IMR-90 (cell line): Measurements from ENCODE around the gene KAT2A. TPM values are rescaled to one million over a fixed set of nuclear protein-coding genes. Genes with fewer than 3 reads are reported as not detected.

Experiments used
- ATAC-seq: fragments of 200-7000 bp; cut with Tn5 transposase; 2 replicates; pipeline ENCODE4 v1.9.1; 2020; ENCODE audit warnings: low read depth, mild to moderate bottlenecking, moderate library complexity
- BruUV-seq: library from RNA; stranded (reverse); fragments of 400-500 nt; replicated peaks from 2 replicates; lab custom pipeline; 2021; lab: Mats Ljungman, UMichigan
- CTCF ChIA-PET: fragments of 300-600 bp; formaldehyde crosslinking; extraction: SDS; loops from one replicate; lab custom pipeline; 2021; ENCODE audit warnings: antibody characterized with exemption; lab: Yijun Ruan, JAX
- POLR2A ChIA-PET: fragments of 300-600 bp; sonication (Branson Sonifier 250); formaldehyde crosslinking; loops from one replicate; lab custom pipeline; 2022; ENCODE audit warnings: antibody characterized with exemption; ENCODE audit not compliant: unreplicated experiment; lab: Charles Lee
- DNase-seq: peaks from one replicate; pipeline ENCODE4 v3.0.0; 2013
- H2AFZ ChIP-seq: replicated peaks from 2 replicates; pipeline ENCODE3; 2013; ENCODE audit warnings: low read length, mild to moderate bottlenecking; ENCODE audit not compliant: poor library complexity
- H2AK5ac ChIP-seq: 2 replicates; pipeline ENCODE4 v1.6.1; 2013; ENCODE audit warnings: low read depth, low read length, inconsistent platforms
- H2AK9ac ChIP-seq: replicated peaks from 2 replicates; pipeline ENCODE3; 2013; ENCODE audit warnings: mild to moderate bottlenecking, low read depth, low read length, moderate library complexity; ENCODE audit not compliant: poor library complexity
- H2BK120ac ChIP-seq: 2 replicates; pipeline ENCODE4 v1.6.1; 2013; ENCODE audit warnings: low read depth, low read length, inconsistent platforms
- H2BK15ac ChIP-seq: 3 replicates; pipeline ENCODE4 v1.6.1; 2013; ENCODE audit warnings: low read depth, low read length, inconsistent platforms
- H2BK20ac ChIP-seq: 2 replicates; pipeline ENCODE4 v1.6.1; 2013; ENCODE audit warnings: low read depth, mild to moderate bottlenecking, inconsistent platforms, low read length, moderate library complexity
- H2BK5ac ChIP-seq: 2 replicates; pipeline ENCODE4 v1.6.1; 2013; ENCODE audit warnings: mild to moderate bottlenecking, low read depth, low read length, inconsistent platforms; ENCODE audit not compliant: poor library complexity, severe bottlenecking
- H3K14ac ChIP-seq: replicated peaks from 2 replicates; pipeline ENCODE4 v1.6.1; 2013; ENCODE audit warnings: low read depth, low read length, inconsistent platforms
- H3K18ac ChIP-seq: 2 replicates; pipeline ENCODE4 v1.6.1; 2013; ENCODE audit warnings: low read depth, low read length, control low read depth
- H3K23ac ChIP-seq: 2 replicates; pipeline ENCODE4 v1.6.1; 2013; ENCODE audit warnings: low read depth, low read length, inconsistent platforms
- H3K27ac ChIP-seq: 2 replicates; pipeline ENCODE4 v1.5.1; 2013; ENCODE audit warnings: mild to moderate bottlenecking, control low read depth, low read length; ENCODE audit not compliant: insufficient read depth
- H3K27me3 ChIP-seq: 2 replicates; pipeline ENCODE4 v1.6.1; 2013; ENCODE audit warnings: low read length; ENCODE audit not compliant: control insufficient read depth, insufficient read depth
- H3K36me3 ChIP-seq: 2 replicates; pipeline ENCODE4 v1.6.1; 2013; ENCODE audit warnings: low read length, mixed read lengths; ENCODE audit not compliant: control insufficient read depth, insufficient read depth
- H3K4ac ChIP-seq: 2 replicates; pipeline ENCODE4 v1.6.1; 2013; ENCODE audit warnings: low read depth, low read length, inconsistent platforms
- H3K4me1 ChIP-seq: 2 replicates; pipeline ENCODE4 v1.6.1; 2013; ENCODE audit warnings: low read length, mixed read lengths; ENCODE audit not compliant: control insufficient read depth, insufficient read depth
- H3K4me2 ChIP-seq: 2 replicates; pipeline ENCODE4 v1.6.1; 2013; ENCODE audit warnings: low read depth, mild to moderate bottlenecking, control low read depth, low read length, moderate library complexity
- H3K4me3 ChIP-seq: 2 replicates; pipeline ENCODE4 v1.5.1; 2013; ENCODE audit warnings: low read depth, mild to moderate bottlenecking, control low read depth, low read length, moderate library complexity; ENCODE audit not compliant: insufficient read depth
- H3K56ac ChIP-seq: 2 replicates; pipeline ENCODE4 v1.6.1; 2013; ENCODE audit warnings: low read length, inconsistent platforms; ENCODE audit not compliant: insufficient read depth; ENCODE audit errors: extremely low read depth
- H3K79me1 ChIP-seq, 2 experiments: 2 replicates each; pipeline ENCODE4 v1.6.1; 2013; ENCODE audit warnings: low read length in 2 of 2, inconsistent platforms in 1 of 2, low read depth in 1 of 2
- H3K9ac ChIP-seq: 2 replicates; pipeline ENCODE4 v1.6.1; 2013; ENCODE audit warnings: low read depth, low read length, control low read depth
- H3K9me1 ChIP-seq: 2 replicates; pipeline ENCODE4 v1.6.1; 2013; ENCODE audit warnings: low read length, inconsistent platforms; ENCODE audit not compliant: insufficient read depth
- H3K9me3 ChIP-seq: 2 replicates; pipeline ENCODE4 v1.6.1; 2013; ENCODE audit warnings: low read length; ENCODE audit not compliant: control insufficient read depth, insufficient read depth
- H4K20me1 ChIP-seq: 2 replicates; pipeline ENCODE4 v1.6.1; 2013; ENCODE audit warnings: low read length, inconsistent platforms; ENCODE audit not compliant: insufficient read depth
- H4K5ac ChIP-seq: 2 replicates; pipeline ENCODE4 v1.6.1; 2013; ENCODE audit warnings: mild to moderate bottlenecking, low read depth, low read length, control low read depth
- H4K8ac ChIP-seq, 2 experiments: 2 replicates each; pipeline ENCODE4 v1.6.1; 2013; ENCODE audit warnings: low read depth in 2 of 2, low read length in 2 of 2, control low read depth in 1 of 2, inconsistent platforms in 1 of 2
- H4K91ac ChIP-seq: 2 replicates; pipeline ENCODE4 v1.6.1; 2013; ENCODE audit warnings: low read depth, low read length, inconsistent platforms; ENCODE audit not compliant: insufficient read depth
- CEBPB ChIP-seq: IDR thresholded peaks from 2 replicates; pipeline ENCODE4 v1.6.1; 2012; ENCODE audit warnings: low read depth, low read length, improper control_type of control experiment
- CHD1 ChIP-seq: IDR thresholded peaks from 2 replicates; pipeline ENCODE4 v1.6.1; 2012; ENCODE audit warnings: low read depth, low read length, improper control_type of control experiment
- ELK1 ChIP-seq: fragments of 150-350 bp; IDR thresholded peaks from 2 replicates; pipeline ENCODE4 v1.6.1; 2016; ENCODE audit warnings: low read depth, mild to moderate bottlenecking, low read length, moderate library complexity, borderline replicate concordance
- FOS ChIP-seq: fragments of 150-350 bp; IDR thresholded peaks from 2 replicates; pipeline ENCODE4 v1.6.1; 2016; ENCODE audit warnings: low read depth, low read length
- MAFK ChIP-seq: IDR thresholded peaks from 2 replicates; pipeline ENCODE4 v1.6.1; 2012; ENCODE audit warnings: low read depth, low read length, improper control_type of control experiment
- MAZ ChIP-seq: IDR thresholded peaks from 2 replicates; pipeline ENCODE4 v1.6.1; 2012; ENCODE audit warnings: low read depth, mild to moderate bottlenecking, low read length, improper control_type of control experiment, moderate library complexity, borderline replicate concordance
- MXI1 ChIP-seq: IDR thresholded peaks from 2 replicates; pipeline ENCODE4 v1.6.1; 2012; ENCODE audit warnings: low read depth, mild to moderate bottlenecking, low read length, moderate library complexity, borderline replicate concordance
- POLR2A ChIP-seq: IDR thresholded peaks from 2 replicates; pipeline ENCODE4 v1.6.1; 2012; ENCODE audit warnings: mild to moderate bottlenecking, low read depth, low read length
- RAD21 ChIP-seq: IDR thresholded peaks from 2 replicates; pipeline ENCODE4 v1.6.1; 2012; ENCODE audit warnings: low read length, improper control_type of control experiment
- RCOR1 ChIP-seq: IDR thresholded peaks from 2 replicates; pipeline ENCODE4 v1.6.1; 2012; ENCODE audit warnings: mild to moderate bottlenecking, low read length, improper control_type of control experiment; ENCODE audit not compliant: insufficient replicate concordance
- RFX5 ChIP-seq: IDR thresholded peaks from 2 replicates; pipeline ENCODE4 v1.8.0; 2012; ENCODE audit warnings: low read depth, mild to moderate bottlenecking, low read length, moderate library complexity
- SMC3 ChIP-seq: fragments of 150-350 bp; IDR thresholded peaks from 2 replicates; pipeline ENCODE4 v1.6.1; 2016; ENCODE audit warnings: low read depth, mild to moderate bottlenecking, antibody characterized with exemption, low read length, moderate library complexity
- USF2 ChIP-seq: fragments of 150-350 bp; IDR thresholded peaks from 2 replicates; pipeline ENCODE4 v1.6.1; 2017; ENCODE audit warnings: mild to moderate bottlenecking, antibody characterized with exemption, low read length, low read depth
- WGBS, 2 experiments: methylation state at CpG; one replicate each; pipeline versions ENCODE4 v1.1.5 to v1.1.7; 2013; ENCODE audit warnings: missing lambda C conversion rate in 2 of 2; ENCODE audit not compliant: insufficient read length in 1 of 2; ENCODE audit errors: extremely low coverage in 2 of 2; 5-methylcytosine and 5-hydroxymethylcytosine counted together
- dilution Hi-C: fragments of 300-500 bp; cut with HindIII; formaldehyde crosslinking; loops from one replicate; pipeline ENCODE4 v1.14.3; 2018; ENCODE audit warnings: low sequenced_read_pairs; ENCODE audit not compliant: unreplicated experiment
- in situ Hi-C: fragments of 300-500 bp; cut with MboI; formaldehyde crosslinking; loops from 3 replicates; pipeline ENCODE4 v1.14.3; 2019; ENCODE audit warnings: low sequenced_read_pairs, inconsistent platforms, mixed read lengths
- intact Hi-C: fragments of 100-400 bp; cut with micrococcal nuclease; formaldehyde crosslinking; loops from 2 replicates; pipeline ENCODE4 v1.10.0; 2022
- polyA plus RNA-seq, 3 experiments: library from polyadenylated mRNA; depleted of rRNA; stranded (reverse); fragments of >200 nt; gene quantifications; 2 replicates each; pipeline ENCODE4 v1.2.3, GENCODE V29; 2012; ENCODE audit warnings: low replicate concordance in 1 of 3
- total RNA-seq: library from RNA; depleted of rRNA; stranded (reverse); fragments of >200 nt; gene quantifications from 2 replicates; pipeline ENCODE4 v1.2.3, GENCODE V29; 2012

Gene KAT2A
- total and polyA plus RNA-seq, 2 of the 4 experiments (the other 2 are of a cell fraction): 6.3 to 28.2 TPM

DNA sequence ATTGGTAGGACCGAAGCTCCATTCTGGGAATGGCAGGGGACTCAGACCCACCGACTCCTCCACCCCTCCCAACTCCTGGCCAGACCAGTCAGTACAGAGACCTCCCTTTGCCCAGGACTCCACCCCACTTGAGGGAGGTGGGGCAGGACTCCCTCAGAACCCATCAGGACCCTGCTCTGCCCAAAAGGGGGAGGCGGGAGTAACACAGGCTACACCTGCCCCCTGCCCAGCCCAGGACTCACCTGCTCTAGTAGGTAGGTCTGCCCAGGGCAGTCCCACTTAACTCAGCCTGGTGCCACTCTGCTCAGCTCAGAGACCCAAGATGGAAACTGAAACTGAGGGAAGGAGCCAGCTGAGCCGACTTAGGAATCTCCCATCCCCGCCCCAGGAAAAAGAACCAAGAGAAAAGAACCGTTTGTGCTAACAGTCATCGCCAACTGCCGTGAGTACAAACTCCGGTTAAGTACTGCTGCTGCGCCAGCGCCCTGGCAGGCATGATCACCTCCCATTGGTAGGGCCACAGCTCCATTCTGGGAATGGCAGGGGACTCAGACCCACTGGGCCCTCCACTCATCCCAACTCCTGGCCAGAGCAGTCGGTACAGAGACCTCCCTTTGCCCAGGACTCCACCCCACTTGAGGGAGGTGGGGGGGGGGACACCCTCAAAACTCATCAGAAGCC lies 9.2 kb downstream of the KAT2A start:
- Histone ChIP-seq H3K9me3 (no peaks in the 10 kb centered on the region), H3K4me3 (peak overlapping the region; percentile 37), H4K20me1 (no peaks in the 10 kb centered on the region), H3K27ac (peak overlapping the region; percentile 19), H3K4me1 (peaks cover 6% of the 10 kb centered on the region; the same call in 1 of the 2 replicates), H3K9ac (peak overlapping the region; percentile 25), H3K23ac (0 out of 2 replicates have a peak overlapping the region, but pooled peaks have one; percentile 29), H3K36me3 (peaks cover 12% of the 10 kb centered on the region; the same call in 1 of the 2 replicates), H2BK120ac (no peak overlapping the region; the same call in 1 of the 2 replicates), H4K5ac (peak overlapping the region; percentile 81), H4K8ac (peak overlapping the region; percentile 83 to 97), H3K14ac (peak overlapping the region; percentile 64; the same call in 1 of the 2 replicates), H2AK9ac (peak overlapping the region; percentile 97), H4K91ac (peak overlapping the region; percentile 70), H2AK5ac (peak overlapping the region; percentile 82), H3K4ac (peak overlapping the region; percentile 55), H3K27me3 (no peaks in the 10 kb centered on the region), H3K18ac (no peak overlapping the region), H3K79me1 (no peaks in the 10 kb centered on the region), H2BK20ac (no peak overlapping the region), H3K4me2 (peak overlapping the region; percentile 68), H2AFZ (peak overlapping the region; percentile 90), H3K9me1 (peaks cover 4% of the 10 kb centered on the region; the same call in 1 of the 2 replicates), H3K56ac (no peak overlapping the region), H2BK5ac (peak overlapping the region; percentile 36), H2BK15ac (no peak overlapping the region)
- intact Hi-C loops (no loop called here), in situ Hi-C loops (loop anchor here (5.0 kb wide), 2 partner anchors 85 to 145 kb away; partner anchors contain the start of gene CNP), dilution Hi-C loops (no loop called here)
- peak; percentile 17 for DNase-seq
- no peak for TF ChIP-seq SMC3
- no peak for TF ChIP-seq RAD21
- no peak for TF ChIP-seq RCOR1
- no peak for TF ChIP-seq CHD1
- TF ChIP-seq FOS: no peak
- TF ChIP-seq RFX5: no peak
- no peak for TF ChIP-seq ELK1
- no peak for TF ChIP-seq USF2
- no peak for TF ChIP-seq POLR2A
- no peak for TF ChIP-seq MAFK
- no peak for TF ChIP-seq CEBPB
- TF ChIP-seq MAZ: no peak
- no peak for TF ChIP-seq MXI1
- ChIA-PET CTCF (interaction anchor here (0.8 kb wide), 1 partner anchor 87 kb away, joined by 3 read pairs; no protein-coding TSS in a partner anchor), POLR2A (no interaction called here)
- no TSS peak for BruUV-seq
- 92% methylated on average over 6 of the region's 12 CpGs; no CpG with 5 or more reads in 1 of the 2 experiments for WGBS, 2 experiments
- peak; percentile 45 for ATAC-seq
